Measurements from ENCODE around the gene CNDP2.

DNA sequence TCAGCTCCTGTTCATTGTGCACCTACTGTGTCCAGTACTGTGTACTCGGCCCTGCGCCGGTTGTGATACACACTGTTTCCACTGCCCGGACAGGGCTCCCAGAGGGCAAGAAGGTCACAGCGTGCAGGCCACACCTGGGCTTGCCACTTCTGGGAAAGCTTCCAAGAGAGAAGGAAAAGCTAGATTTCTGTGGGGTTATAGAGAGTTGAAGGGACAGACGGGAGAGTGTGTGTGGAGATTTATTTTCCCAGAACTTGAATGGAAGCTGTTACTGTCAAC lies 34.4 kb downstream of the CNDP2 start:
- no peak for TF ChIP-seq ZNF577 (CRISPR knock-in tag; IDR thresholded peaks at IDR 0.05; ENCODE audit: borderline replicate concordance, low read depth)
- no peak for TF ChIP-seq ELF3 (CRISPR knock-in tag; IDR thresholded peaks at IDR 0.05)
- TF ChIP-seq DNMT1 (CRISPR knock-in tag; IDR thresholded peaks at IDR 0.05): no peak
- TF ChIP-seq, protein P1, sequence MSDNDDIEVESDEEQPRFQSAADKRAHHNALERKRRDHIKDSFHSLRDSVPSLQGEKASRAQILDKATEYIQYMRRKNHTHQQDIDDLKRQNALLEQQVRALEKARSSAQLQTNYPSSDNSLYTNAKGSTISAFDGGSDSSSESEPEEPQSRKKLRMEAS (IDR thresholded peaks at IDR 0.05): no peak
- no peak for TF ChIP-seq KLF6 (CRISPR knock-in tag; IDR thresholded peaks at IDR 0.05)
- TF ChIP-seq, protein P2, sequence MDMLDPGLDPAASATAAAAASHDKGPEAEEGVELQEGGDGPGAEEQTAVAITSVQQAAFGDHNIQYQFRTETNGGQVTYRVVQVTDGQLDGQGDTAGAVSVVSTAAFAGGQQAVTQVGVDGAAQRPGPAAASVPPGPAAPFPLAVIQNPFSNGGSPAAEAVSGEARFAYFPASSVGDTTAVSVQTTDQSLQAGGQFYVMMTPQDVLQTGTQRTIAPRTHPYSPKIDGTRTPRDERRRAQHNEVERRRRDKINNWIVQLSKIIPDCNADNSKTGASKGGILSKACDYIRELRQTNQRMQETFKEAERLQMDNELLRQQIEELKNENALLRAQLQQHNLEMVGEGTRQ (IDR thresholded peaks at IDR 0.05; ENCODE audit: low read depth, low read length): no peak
- TF ChIP-seq, protein P2 (CRISPR knock-in tag; IDR thresholded peaks at IDR 0.05; ENCODE audit: borderline replicate concordance): no peak
- no peak for TF ChIP-seq POLR2AphosphoS5 (IDR thresholded peaks at IDR 0.05; ENCODE audit: low read depth, low read length)

Data from HepG2 (cell line).